Measurements from ENCODE around the gene AKAP13. TPM values are rescaled to one million over a fixed set of nuclear protein-coding genes. Genes with fewer than 3 reads are reported as not detected.

The AKAP13 gene
- total RNA-seq, 1 donor from 2014 or later, result 184 TPM

DNA sequence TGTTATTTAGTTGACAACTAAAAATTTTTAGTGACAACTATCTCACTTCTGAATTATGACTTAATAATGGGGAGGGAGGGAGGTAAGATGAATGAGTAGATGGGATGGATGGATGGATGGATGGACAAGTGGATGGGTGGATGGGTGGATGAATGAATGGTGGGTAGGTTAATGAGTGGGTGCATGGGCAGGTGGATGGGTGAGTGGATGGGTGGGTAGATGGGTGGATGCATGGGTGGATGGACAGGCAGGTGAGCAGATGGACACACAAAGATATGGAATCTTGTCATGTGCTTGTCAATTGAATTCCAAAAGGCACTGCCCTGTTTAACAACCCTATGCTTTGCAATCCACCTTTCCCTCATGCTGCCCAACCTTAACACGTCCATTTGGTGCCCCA, 372.9 kb downstream of the AKAP13 start:
- no peak for DNase-seq (ENCODE audit: low spot score)

DNA sequence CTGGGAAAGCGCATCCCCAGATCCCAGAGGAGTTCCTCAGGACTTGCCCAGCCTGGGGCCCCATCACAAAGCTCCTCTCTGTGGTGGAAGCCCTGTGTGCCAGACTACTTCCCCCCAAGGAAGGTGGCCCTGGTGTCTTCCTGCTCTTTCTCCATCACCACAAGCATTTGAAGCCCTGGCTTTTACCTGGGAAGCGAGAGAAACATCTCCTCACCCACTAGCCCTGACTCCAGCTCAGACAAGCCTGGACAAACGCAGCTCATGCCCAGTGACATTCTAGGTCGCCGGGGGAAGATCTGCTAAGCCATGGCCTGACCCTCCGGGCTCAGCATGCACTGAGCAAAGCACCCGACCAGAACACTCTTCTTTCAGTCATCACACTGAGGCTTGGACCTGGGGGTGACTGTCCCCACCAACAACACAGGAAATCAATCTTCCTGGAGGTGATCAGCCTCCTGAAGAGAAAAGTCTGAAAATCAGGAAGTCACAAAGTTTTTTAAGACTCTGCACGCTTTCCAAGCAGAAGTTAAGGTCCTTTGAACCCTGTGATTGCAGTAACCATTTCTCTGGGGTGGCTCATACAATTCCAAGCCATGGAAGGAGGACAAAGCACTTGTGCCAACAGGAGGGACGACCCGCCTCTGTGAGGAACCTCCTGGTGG, 373.5 kb downstream of the AKAP13 start:
- DNase-seq (ENCODE audit: low spot score), result no peak

- DNase-seq (ENCODE audit: low spot score), result no peak
Measured at GRCh38 chr15:85754989-85755388, 374.6 kb downstream of the AKAP13 start.

- no peak for DNase-seq (ENCODE audit: low spot score)
Measured at GRCh38 chr15:85755471-85755870, 375.1 kb downstream of the AKAP13 start.

DNA sequence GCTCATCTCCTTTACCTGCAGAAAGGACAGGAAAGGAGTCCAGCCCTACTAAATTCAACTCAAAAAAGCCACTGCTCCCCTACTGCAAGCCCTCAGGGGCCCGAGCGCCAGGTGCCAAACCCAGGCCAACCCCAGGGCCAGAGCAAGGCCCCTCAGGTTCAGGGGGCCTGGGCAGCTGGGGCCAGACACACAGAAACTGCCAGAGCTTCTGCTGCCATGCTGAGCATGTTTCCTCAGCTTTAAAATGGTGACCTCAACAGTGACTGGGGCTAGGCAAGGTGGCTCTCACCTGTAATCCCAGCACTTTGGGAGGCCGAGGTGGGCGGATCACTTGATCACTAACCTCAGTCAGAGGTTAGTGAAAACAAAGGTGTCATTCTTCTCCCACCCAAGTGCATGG, 375.5 kb downstream of the AKAP13 start:
- DNase-seq (ENCODE audit: low spot score), result no peak

GRCh38 chr15:85756411-85757072, 376.1 kb downstream of the AKAP13 start:
- no peak for DNase-seq (ENCODE audit: low spot score)

GRCh38 chr15:85757073-85757938, 376.9 kb downstream of the AKAP13 start:
- no peak for DNase-seq (ENCODE audit: low spot score)

DNA sequence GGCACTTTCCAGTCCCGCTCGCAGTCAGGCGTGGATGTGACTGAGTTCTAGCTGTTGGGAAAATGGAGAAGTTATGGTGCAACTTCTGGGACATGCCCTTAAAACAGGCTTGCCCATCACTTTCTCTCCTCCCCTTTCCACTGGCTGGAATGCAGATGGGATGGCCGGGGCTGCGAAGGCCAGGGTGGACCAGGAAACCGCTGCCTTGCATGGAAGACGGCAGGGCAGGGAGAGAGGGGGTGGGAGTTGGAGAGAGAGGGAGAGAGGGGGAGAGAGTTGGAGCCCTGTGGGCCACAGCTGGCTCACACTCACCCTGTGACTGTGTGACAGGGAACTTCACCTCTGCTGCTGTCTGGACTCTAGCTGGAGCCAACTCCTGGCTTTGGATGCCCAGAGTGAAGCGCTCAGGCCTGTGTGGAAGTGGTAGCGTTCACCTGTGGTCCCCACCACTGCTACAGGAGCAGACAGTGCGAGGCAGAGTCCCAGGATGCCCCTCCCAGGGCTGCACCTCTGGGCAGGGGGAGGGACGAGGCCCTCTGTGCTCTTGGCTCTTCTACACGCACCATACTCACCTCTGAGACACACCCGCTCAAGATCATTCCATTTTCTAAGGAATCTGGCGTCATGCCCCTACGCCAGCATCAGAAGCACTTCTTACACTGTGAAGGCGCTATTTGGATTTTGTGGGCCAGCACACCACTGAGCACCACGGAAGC, 377.7 kb downstream of the AKAP13 start:
- no peak for DNase-seq (ENCODE audit: low spot score)

DNA sequence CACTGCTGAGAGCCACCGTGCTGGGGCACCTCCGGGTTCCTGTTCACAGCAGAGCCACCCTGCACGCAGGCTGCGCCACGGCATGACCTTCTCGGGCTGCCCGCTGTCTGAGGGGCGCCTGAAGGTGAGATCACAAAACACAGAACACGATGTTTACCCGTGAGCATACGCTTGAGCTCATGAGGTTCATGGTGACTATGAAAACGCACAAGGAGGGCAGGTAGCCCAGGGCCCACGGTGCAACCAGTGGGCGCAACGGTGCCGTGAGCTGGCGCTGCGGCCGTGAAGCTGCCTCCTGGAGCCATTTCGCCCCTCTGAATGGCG, 378.2 kb downstream of the AKAP13 start:
- DNase-seq (ENCODE audit: low spot score), result no peak

DNA sequence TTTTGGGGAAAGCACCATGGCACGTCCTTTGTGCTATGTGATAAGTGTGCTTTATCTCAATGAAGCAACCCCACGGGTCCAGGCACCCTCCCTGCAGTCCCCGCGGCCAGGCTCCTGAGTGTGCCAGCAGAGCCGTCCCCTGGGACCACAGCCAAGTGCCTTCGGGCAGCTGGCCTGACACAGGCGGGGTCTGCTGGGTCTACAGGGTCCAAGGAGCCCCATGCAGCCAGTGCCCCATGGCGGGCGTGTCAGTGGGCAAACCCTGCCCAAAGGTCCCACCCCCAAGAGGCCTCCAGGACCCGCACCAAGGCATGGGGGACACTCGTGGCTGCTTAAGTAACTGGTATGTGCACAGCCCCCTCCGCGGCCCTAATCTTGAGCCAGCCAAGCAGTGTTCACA, 379.0 kb downstream of the AKAP13 start:
- DNase-seq (ENCODE audit: low spot score), result no peak

DNA sequence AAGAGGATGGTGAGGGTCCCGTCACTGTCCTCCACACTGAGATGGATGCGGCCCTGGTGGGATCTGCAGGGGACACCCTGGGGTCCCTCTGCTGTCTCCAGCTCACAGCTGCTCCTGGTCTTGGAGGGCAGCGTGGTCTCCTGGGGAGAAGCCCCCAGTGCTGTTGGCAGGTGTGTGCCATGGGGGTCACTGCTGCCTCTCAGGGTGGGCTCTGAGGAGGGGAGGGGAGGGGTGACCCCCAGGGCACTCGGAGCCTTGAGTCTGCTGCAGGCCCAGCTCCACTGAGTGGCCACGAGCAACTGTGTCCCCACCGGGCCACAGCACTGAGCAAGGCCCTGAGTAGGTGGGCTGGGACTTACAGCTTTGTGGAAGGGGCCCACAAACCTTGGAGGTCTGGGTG, 379.6 kb downstream of the AKAP13 start:
- no peak for DNase-seq (ENCODE audit: low spot score)

DNA sequence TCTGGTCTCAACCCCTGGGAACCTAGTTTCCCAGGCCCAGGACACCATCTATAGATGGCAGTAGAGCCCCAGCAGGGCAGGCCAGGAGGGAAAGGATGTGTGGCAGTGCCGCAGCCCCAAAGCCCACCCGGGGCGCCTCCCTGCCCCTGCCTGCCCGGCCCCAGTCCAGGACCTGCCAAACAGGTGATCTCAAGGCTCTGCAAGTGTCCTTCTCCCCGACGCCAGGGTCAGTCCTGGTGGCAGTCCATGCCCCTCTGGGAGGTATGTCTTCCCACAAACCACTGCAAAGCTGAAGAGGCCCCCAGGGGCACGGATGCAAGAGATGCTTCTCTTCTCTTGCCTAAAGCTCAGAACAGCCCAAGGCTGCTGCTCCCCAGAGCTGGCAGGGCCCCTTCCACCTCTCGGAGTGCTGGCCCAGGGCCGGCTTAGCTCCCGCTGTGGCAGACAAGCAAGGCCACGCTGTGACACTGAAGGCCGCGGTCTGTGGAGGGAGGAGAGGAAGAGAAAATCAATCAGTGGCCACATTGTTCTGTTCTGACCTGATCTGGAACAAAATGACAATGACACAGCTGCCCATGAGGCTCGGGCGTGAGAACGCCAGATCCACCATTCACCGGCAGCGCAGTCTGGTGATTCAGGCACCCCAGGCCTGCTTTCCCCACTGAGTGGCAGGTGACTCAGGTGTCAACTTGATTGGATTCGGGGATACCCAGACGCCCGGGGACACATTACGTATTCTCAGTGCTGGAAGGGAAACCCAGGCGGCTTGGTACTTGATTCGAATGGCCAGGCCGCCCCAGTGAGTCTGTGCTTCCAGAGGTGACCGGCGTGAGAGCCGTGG, 380.3 kb downstream of the AKAP13 start:
- DNase-seq (ENCODE audit: low spot score), result no peak

- DNase-seq (ENCODE audit: low spot score), result no peak
Measured at GRCh38 chr15:85761635-85762034, 381.2 kb downstream of the AKAP13 start.

GRCh38 chr15:85762039-85762755, 381.8 kb downstream of the AKAP13 start:
- no peak for DNase-seq (ENCODE audit: low spot score)

DNA sequence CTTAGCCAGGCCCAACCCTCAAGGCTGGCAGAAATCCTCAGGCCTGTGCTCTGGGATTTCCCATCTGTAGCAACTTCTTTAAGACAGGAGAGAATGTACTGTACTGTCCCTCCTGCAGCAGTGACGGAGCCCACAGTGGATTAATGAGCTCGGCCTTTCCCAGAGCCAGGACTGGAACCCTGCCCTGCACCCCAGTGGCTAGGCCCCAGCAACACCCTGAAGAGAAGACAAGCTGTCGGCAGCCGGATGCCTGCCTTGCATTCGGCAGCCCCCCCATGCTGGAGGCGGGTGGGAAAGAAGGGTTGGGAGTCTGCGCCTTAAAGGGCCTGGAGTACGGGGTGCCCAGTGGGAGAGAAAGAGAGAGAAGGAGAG, 382.3 kb downstream of the AKAP13 start:
- DNase-seq (ENCODE audit: low spot score), result no peak

- no peak for DNase-seq (ENCODE audit: low spot score)
Measured at GRCh38 chr15:85763157-85763556, 382.8 kb downstream of the AKAP13 start.

DNA sequence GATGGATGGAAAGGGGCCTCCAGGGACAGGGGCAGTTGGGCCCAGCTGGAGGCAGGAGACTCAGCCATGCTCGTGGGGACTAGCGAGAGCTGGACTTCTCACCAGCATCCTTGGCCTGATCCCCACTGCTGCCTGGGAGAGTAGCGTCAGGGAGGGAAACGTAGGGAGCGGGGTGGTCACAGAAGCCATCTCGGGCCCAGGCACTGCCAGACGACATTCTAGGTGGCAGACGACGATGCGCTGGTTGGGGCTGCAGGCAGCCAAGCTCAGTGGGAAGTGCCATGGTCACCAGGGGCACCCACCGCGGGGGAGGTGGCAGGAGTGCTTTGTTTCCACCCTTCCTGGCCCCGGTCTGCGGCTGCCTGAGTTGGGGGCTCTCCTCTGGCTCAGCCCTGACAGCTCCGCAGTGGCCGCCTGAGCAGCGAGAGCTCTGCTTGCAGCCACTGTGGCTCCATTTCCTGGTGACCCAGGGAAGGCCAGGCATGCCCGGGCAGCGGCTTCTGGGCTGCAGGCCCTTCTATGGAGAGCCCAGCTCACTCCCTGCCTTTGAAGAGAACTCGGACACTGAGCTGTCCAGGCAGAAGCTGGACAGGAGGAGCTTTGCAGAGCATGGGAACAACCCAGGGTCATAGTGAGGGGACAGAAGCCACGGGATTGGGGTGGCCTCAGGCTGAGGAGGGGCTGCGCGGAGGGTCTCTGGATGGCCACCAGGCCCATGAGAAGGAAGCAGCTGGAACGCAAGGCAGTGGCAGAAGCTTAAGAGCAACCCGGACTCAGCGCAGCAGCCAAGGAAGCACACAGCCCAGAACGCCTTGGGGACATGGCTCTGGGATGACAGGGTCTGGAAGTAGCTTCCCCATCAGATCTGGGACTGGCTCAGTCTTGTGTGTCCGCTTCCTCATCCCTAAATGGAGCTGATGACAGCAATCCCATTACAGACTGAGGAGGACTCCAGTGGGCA, 383.6 kb downstream of the AKAP13 start:
- no peak for DNase-seq (ENCODE audit: low spot score)

- DNase-seq (ENCODE audit: low spot score), result no peak
Measured at GRCh38 chr15:85764649-85765277, 384.4 kb downstream of the AKAP13 start.
